GM21737 (cell line): ENCODE data around the gene UBE2V1.
A peak's percentile ranks its signal among the peaks of the same experiment; 100 is the strongest.
"Not testable (repeated sequence)": the region's sequence is repeated elsewhere in the genome, so short reads cannot be mapped to it uniquely, and the experiment has no call there.

ENCODE experiments used
- ATAC-seq: cut with Tn5 transposase; IDR thresholded peaks from one replicate; pipeline ENCODE4 v1.9.1; 2021; ENCODE audit warnings: mild to moderate bottlenecking, moderate library complexity; ENCODE audit not compliant: unreplicated experiment

The UBE2V1 gene

DNA sequence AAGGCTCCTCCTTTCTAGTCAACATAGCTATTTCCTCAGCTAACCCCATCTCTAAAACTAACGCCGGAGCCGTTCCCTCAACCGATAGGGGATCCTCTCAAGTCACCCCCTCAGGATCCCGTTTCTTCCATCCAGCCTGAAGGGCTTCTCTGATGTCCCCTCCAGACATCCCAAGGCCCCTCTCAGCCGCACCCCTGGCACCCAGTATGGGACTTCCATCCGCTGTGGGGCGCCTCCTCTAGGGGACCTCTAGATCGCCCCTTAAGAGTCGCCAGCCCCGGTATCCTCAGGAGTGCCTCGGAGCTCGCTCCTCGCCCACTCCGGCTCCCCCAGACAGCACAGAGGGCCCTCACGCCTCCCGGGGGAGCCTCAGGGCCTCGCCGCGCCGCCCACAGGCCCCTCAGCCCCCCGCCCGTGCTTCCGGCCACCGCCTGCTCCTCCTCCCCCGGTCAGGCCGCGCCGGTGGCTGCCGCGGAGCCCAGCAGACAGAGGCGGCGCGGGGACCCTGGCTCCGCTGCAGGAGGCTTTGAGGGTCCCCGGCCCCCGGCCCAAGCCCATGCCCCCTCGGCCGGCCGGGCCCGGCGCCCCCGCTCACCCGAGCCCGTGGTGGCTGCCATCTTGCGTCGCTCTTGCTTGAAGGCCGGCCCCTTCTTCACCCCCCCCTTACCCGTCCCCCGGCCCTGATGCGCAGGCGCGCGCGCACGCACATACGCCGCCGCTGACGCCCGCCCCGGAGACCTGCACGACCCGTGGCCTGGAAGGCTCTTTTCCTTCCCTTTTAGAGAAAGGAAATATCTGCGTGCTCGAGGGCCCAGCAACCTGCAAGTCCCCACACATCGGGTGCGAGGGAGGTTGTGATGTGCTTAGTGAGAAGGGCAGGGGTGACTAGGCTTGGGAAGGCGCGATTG, at the start of gene UBE2V1:
Gene UBE2V1 (minus strand): TSS at position 639 of the 908 bp plus-strand sequence. CDS start 22 bp downstream, at position 617.
- ATAC-seq: peak; percentile 41

- not testable (repeated sequence) for ATAC-seq
Observed at GRCh38 chr20:50161494-50161893, 48.5 kb upstream of the UBE2V1 start.

DNA sequence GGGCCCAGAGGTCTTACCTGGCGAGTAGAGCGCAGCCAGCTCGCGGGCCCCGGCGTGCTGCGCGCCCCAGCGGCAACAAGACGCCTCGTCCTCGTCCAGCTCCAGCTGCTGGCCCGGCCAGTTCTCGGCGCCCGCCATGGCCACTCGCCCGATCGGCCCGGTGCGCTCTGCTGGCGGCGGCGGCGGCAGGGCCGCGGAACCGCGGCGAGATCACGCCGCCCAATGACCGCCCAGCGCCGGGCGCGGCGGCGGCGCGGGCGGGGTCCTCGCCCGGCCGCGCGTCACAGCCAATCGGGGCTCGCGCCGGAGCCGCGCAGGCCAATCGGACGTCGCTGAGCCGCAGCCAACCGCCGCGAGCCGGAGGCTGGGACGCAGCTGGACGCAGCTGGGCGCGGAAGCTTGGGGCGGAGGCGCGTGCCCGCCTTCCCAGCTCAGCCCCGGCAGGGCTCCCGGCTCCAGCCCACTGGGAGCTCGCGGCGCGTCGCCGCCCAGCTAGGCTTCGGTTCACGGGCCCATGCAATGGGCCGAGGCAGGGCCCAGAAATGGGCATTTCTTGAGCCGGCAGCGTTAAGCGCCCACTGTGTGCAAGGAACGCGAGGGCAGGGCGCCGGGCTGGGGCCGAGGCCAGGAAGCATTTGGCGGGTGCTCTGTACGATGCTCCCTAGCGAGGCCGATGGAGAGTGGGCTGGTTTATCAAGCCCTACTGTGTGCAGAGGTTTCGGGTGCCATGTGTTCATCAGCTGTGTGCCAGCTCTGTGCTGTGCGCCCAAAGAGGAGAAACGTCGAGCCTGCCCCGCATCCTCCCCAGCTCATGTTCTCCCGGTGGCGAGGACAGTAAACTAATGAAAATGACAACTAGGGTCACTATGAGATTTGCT, 40.8 kb upstream of the UBE2V1 start, which contains the start of gene PEDS1:
Gene PEDS1 (minus strand): TSS at position 224 of the 878 bp plus-strand sequence. CDS start 86 bp downstream, at position 138.
- ATAC-seq: peak; percentile 96

- ATAC-seq: no peak
Observed at GRCh38 chr20:50153153-50153499, 40.2 kb upstream of the UBE2V1 start.

DNA sequence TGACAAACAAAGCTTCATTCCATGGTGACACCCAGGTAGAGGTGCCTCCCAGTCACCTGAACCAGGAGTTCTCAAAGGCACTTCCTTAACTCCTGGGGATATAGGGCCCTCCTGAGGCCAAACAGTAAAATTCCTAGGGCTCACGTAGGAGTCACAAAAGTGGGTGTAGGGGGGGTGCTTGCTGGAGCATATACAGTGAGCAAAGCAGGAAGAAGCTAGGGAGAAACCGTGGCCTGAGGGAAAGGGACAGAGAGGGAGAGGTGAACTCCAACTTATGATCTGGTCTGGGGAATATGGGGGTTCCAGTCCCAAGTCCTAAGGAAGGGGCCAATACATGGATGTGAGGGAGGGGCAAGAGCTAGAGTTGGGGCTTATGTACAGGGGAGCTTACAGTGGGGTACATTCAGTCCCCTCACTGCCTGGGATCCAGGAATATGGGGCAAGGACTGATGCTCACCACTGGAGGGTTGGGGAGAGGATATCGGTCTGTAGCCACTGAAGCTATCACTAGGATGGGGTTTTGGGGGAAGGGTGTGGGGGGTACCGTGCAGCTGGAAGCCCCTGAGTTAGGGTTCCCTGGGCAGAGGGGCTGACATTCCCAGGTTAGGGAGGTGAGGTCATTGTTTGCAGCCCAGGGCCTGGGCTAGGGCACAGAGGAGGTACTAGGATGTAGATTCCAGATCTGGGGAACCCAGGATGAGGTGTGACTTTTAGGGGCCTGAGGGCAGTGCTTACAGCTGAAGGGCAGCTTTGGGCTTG, 39.6 kb upstream of the UBE2V1 start:
- no peak for ATAC-seq

DNA sequence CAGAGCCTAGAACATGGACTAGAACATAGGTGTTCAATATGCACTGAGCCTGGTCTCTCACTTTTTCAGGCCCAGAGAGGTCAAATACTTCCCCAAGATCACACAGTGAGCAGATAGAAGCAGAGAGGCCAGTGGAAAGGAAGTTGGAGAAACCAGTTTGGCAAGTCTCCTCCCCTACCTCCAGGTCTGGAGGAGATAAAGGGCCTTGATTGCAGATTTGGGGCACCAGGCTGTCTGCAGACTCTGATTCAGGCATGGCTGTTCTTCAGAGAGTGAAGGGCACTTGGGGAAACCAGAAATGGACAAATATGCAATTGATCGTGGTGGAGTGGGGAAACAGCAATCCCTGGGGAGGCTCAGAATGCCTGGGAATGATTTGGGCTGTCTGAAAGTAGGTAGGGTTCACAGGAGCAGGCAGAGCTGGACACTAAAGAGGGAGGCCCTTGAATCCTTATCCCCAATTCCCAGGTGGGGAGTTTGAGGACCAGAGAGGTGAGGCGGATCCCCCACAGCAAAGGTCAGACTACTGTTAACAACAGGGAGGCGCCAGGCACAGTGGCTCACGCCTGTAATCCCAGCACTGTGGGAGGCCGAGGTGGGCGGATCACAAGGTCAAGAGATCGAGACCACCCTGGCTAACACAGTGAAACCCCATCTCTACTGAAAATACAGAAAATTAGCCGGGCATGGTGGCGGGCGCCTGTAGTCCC, 38.2 kb upstream of the UBE2V1 start:
- no peak for ATAC-seq

- ATAC-seq: no peak
Observed at GRCh38 chr20:50149481-50150254, 36.7 kb upstream of the UBE2V1 start.

- ATAC-seq: no peak
Observed at GRCh38 chr20:50146732-50147662, 34.0 kb upstream of the UBE2V1 start.

- no peak for ATAC-seq
Observed at GRCh38 chr20:50146214-50146613, 33.3 kb upstream of the UBE2V1 start.

DNA sequence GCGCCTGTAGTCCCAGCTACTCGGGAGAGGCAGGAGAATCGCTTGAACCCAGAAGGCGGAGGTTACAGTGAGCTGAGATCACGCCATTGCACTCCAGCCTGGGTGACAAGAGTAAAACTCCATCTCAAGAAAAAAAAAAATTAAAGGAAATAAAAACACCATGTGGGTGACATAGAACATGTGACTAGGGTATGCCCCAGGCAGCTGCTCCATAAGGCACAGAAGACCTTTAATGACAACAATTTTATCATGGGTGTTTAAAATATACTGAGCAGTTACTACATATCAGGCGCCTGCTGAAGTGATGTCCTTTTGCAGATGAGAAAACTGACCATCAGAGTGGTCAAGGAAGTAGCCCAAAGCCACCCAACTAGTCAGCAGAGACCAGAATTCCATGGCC, 32.6 kb upstream of the UBE2V1 start:
- no peak for ATAC-seq

DNA sequence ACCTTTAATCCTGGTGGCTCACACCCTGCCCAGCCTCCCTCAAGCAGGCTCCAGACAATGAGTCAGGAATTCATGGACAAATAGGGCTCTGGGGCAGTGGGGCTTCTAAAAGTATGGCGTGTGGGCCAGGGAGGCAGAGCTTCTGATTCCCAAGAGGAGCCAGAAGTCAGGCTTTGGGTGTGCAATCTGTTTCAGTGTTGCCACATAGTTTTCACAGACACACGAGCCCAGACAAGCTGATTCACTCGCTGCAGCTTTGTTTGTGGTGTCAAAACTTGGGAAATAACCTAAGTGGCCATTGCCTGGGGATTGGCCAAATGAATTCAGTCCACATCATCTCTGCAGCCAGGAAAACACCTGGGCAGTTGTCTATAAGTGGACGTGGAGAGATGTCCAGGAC, 31.4 kb upstream of the UBE2V1 start:
- no peak for ATAC-seq

DNA sequence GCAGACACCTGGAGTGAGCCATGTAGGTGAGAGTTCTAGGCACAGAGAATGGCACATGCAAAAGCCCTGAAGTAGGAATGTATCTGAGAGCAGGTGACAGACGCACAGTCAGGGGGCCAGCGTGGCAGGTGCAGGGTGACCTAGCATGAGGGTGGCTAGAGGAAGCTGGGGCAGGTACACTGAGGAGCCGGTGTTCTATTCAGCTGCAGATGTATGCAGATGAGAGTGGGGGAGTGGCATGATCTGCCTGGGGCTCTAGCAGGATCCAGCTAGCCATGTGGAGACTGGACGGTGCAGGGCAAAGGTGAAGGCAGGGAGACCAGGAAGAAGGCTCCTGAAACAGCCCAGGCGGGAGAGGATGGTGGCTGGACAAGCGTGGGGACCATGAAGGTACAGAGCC, 29.9 kb upstream of the UBE2V1 start:
- no peak for ATAC-seq

GRCh38 chr20:50141811-50142561, 29.0 kb upstream of the UBE2V1 start:
- no peak for ATAC-seq

DNA sequence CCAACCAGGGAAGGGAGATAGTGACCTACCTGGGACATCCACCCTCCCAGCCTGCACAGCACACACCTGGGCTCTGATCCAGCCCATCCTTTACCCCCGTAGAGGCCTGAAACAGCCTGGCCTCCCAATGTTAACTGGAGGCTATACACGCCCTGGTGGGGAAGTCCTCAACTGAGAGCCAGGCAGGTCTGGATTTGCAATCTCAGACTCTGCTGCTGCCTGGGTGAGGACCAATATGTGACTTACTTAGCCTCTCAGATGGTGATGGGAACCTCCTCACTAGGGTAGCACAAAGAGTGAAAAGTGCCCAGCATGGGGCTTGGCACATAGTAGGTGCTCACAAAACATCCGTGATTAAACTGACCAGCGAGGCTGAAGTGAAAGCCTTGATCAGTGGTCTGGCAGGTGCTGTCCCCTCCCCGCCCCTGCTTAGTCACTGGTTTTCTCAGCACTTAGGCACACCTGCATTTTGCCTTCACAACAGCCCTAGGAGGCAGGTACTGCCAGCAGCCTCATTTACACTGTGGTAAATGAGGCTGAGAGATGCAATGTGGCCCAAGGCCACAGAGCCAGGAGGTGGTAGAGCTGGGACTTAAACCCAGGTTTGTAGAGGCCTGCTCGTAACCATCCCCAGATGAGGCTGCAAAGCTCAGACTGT, 28.2 kb upstream of the UBE2V1 start:
- ATAC-seq: no peak

DNA sequence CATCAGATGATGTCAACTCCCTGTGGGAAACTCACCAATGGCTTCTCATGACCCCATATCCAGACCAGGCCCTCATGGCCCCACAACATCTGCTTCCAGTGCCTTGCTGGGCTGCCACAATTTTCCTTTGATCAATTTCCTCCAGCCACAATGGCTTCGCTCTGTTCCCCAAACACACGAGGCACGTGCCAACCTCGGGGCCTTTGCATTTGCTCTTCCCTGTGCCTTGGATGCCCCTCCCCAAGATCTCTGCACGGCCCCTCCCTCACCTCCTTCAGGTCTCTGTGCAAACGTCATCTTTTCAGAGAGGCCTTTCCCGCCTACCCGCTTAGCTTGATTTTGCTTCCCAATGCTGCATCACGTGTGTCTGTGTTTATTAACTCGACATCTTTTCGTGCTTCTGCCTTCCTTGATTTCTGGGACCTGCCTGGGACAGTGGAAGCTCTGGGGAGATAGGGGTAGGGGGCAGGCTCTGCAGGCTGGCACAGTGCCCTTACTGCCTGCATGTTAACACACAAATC, 27.4 kb upstream of the UBE2V1 start:
- ATAC-seq: no peak

GRCh38 chr20:50138479-50139393, 25.8 kb upstream of the UBE2V1 start:
- ATAC-seq: no peak
